A673 (cell line): Measurements from ENCODE around the gene IVNS1ABP. TPM values are rescaled to one million over a fixed set of nuclear protein-coding genes. Genes with fewer than 3 reads are reported as not detected.
"Not testable (repeated sequence)": the region's sequence is repeated elsewhere in the genome, so short reads cannot be mapped to it uniquely, and the experiment has no call there.

Source experiments
- BruUV-seq: library from RNA; stranded (reverse); fragments of 400-500 nt; replicated peaks from 2 replicates; lab custom pipeline; 2021; lab: Mats Ljungman, UMichigan
- CTCF ChIA-PET: fragments of 300-600 bp; sonication (Branson Sonifier 250); formaldehyde crosslinking; loops from one replicate; lab custom pipeline; 2022; ENCODE audit warnings: antibody characterized with exemption; lab: Charles Lee
- POLR2A ChIA-PET: fragments of 300-600 bp; sonication (Branson Sonifier 250); formaldehyde crosslinking; loops from one replicate; lab custom pipeline; 2022; ENCODE audit warnings: antibody characterized with exemption; ENCODE audit not compliant: low non-redundant PET; lab: Charles Lee
- DNase-seq: peaks from one replicate; pipeline ENCODE4 v3.0.0-alpha.2; 2015; ENCODE audit warnings: low spot score
- H3K27ac ChIP-seq: fragments of 200-600 bp; sonication (generic); 2 replicates; pipeline ENCODE4 v1.5.1; 2016; ENCODE audit warnings: mixed run types, low read depth, mild to moderate bottlenecking, mixed read lengths, antibody characterized with exemption, low read length; ENCODE audit not compliant: poor library complexity, severe bottlenecking
- H3K27me3 ChIP-seq: fragments of 200-600 bp; sonication (generic); replicated peaks from 2 replicates; pipeline ENCODE4 v1.6.1; 2017; ENCODE audit warnings: mixed run types, low read depth, mild to moderate bottlenecking, mixed read lengths, antibody characterized with exemption, low read length; ENCODE audit not compliant: insufficient read depth, poor library complexity
- H3K36me3 ChIP-seq: fragments of 200-600 bp; sonication (generic); 2 replicates; pipeline ENCODE4 v1.6.1; 2016; ENCODE audit warnings: mixed run types, mild to moderate bottlenecking, mixed read lengths, antibody characterized with exemption, low read length; ENCODE audit not compliant: insufficient read depth, poor library complexity, severe bottlenecking
- H3K4me1 ChIP-seq: fragments of 200-600 bp; sonication (generic); 2 replicates; pipeline ENCODE4 v1.6.1; 2017; ENCODE audit warnings: mixed run types, mild to moderate bottlenecking, mixed read lengths, antibody characterized with exemption, low read length; ENCODE audit not compliant: insufficient read depth, poor library complexity, severe bottlenecking
- H3K4me3 ChIP-seq: fragments of 200-600 bp; sonication (generic); 2 replicates; pipeline ENCODE4 v1.5.1; 2016; ENCODE audit warnings: low read depth, mixed run types, mild to moderate bottlenecking, mixed read lengths, low read length; ENCODE audit not compliant: poor library complexity, severe bottlenecking
- H3K9me3 ChIP-seq: fragments of 200-600 bp; sonication (generic); 2 replicates; pipeline ENCODE4 v1.6.1; 2016; ENCODE audit warnings: mixed run types, low read depth, mild to moderate bottlenecking, mixed read lengths, antibody characterized with exemption, low read length; ENCODE audit not compliant: poor library complexity, severe bottlenecking
- CTCF ChIP-seq: fragments of 300-800, 200-600 bp; sonication (generic); conservative IDR thresholded peaks from 2 replicates; pipeline ENCODE4 v1.5.1; 2017; ENCODE audit warnings: low read depth, mild to moderate bottlenecking, antibody characterized with exemption, low read length, moderate library complexity, mixed read lengths
- EZH2 ChIP-seq: fragments of 200-600 bp; sonication (generic); IDR thresholded peaks from 2 replicates; pipeline ENCODE4 v1.6.1; 2017; ENCODE audit warnings: borderline replicate concordance, low read depth, mild to moderate bottlenecking, mixed read lengths, antibody characterized with exemption, low read length; ENCODE audit not compliant: poor library complexity, severe bottlenecking
- intact Hi-C: fragments of 100-400 bp; cut with micrococcal nuclease; formaldehyde crosslinking; loops from one replicate; pipeline ENCODE4 v1.10.0; 2022; ENCODE audit not compliant: unreplicated experiment
- total RNA-seq: library from RNA; stranded (reverse); gene quantifications from 2 replicates; pipeline ENCODE4 v1.2.3, GENCODE V29; 2021

IVNS1ABP gene
- total RNA-seq, 1 experiment from 2014 or later: 221 TPM

- DNase-seq, CTCF ChIA-PET, H3K4me3 ChIP-seq, intact Hi-C loops, BruUV-seq, H3K27me3 ChIP-seq, H3K27ac ChIP-seq, H3K36me3 ChIP-seq, POLR2A ChIA-PET, H3K9me3 ChIP-seq, H3K4me1 ChIP-seq: not testable (repeated sequence)
These were observed 64.6 kb downstream of the IVNS1ABP start for GRCh38 chr1:185252404-185252803.

GRCh38 chr1:185251928-185252327 is 65.1 kb downstream of the IVNS1ABP start:
- POLR2A ChIA-PET, H3K9me3 ChIP-seq, DNase-seq, H3K27ac ChIP-seq, H3K4me3 ChIP-seq, H3K27me3 ChIP-seq, H3K36me3 ChIP-seq, H3K4me1 ChIP-seq, BruUV-seq, CTCF ChIA-PET, intact Hi-C loops: not testable (repeated sequence)

GRCh38 chr1:185250063-185250462 is 67.0 kb downstream of the IVNS1ABP start:
- Histone ChIP-seq H3K27ac (no peak overlapping the region), H3K4me1 (no peaks in the 10 kb centered on the region), H3K27me3 (no peaks in the 10 kb centered on the region), H3K4me3 (no peak overlapping the region), H3K9me3 (no peaks in the 10 kb centered on the region), H3K36me3 (no peaks in the 10 kb centered on the region)
- ChIA-PET POLR2A (no interaction called here), CTCF (no interaction called here)
- TF ChIP-seq EZH2: no peak
- TF ChIP-seq CTCF: no peak
- intact Hi-C loops: no loop called here
- no peak for DNase-seq
- no TSS peak for BruUV-seq

- no TSS peak for BruUV-seq
- ChIA-PET POLR2A (no interaction called here), CTCF (no interaction called here)
- DNase-seq: no peak
- Histone ChIP-seq H3K4me3 (no peak overlapping the region), H3K27me3 (no peaks in the 10 kb centered on the region), H3K9me3 (no peaks in the 10 kb centered on the region), H3K4me1 (no peaks in the 10 kb centered on the region), H3K36me3 (no peaks in the 10 kb centered on the region), H3K27ac (no peak overlapping the region)
- intact Hi-C loops: no loop called here
- TF ChIP-seq EZH2 (no peak), CTCF (no peak)
These were observed 67.5 kb downstream of the IVNS1ABP start for GRCh38 chr1:185249563-185249962.

Other genes starting within 250 kb of the IVNS1ABP start
- 24.3 and 26.6 TPM in 2 replicates for gene TRMT1L, start 160.3 kb downstream of the IVNS1ABP start, total RNA-seq
- gene SWT1, start 160.1 kb downstream of the IVNS1ABP start, total RNA-seq: 3.3 and 4.8 TPM in 2 replicates